Measurements from ENCODE around the gene AARS1. TPM values are rescaled to one million over a fixed set of nuclear protein-coding genes. Genes with fewer than 3 reads are reported as not detected.
A peak's percentile ranks its signal among the peaks of the same experiment; 100 is the strongest.

AARS1 gene
- total and polyA plus RNA-seq, 2 experiments from 2014 or later = 73.8 to 79.5 TPM

DNA sequence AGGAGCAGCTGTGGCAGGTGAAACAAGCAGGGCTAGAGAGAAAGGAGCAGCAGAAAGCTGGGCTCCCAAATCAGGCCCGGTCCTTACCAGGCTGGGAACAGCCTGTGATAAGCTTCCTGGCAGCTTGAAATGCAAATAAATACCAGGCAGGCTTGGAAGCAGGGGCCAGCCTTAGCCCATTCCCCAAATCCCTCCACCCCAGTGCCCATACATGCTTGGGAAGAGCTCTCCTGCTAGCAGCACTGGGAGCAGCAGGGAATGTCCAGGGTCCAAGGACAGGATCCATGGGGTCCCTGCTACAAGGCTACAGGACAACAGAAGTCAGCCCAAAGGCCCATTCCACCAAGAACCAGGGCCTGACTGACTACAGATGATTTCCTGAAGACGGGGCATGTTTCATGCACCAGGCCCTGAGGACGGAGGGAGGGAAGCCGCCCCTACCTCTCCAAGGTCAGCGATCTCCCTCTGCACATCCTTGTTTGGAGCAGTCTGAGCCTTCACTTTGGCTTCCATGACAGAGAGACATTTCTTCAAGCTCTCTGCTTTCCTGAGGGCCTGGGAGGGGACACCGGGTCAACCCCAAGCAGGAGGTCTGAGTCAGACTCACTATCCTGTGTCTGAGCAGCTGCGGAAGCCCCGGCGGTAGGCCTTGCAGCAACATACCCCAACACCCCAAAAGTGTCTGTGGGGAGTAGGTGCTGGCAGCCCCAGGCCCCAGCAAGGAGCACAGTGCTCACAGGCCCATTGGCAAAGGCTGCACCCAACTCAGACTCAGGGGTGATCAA lies 34.9 kb downstream of the AARS1 start:
- WGBS (ENCODE audit: low lambda C conversion rate, missing lambda C conversion rate) = 97% methylated on average over 9 of the region's 9 CpGs
- no peak overlapping the region for H3K4me2 ChIP-seq
- H3K36me3 ChIP-seq (replicated peaks; ENCODE audit: insufficient read depth, low read depth) = no peaks in the 10 kb centered on the region
- H3K9me3 ChIP-seq (ENCODE audit: low read depth) = no peaks in the 10 kb centered on the region
- H3K27ac ChIP-seq = no peak overlapping the region
- no peak for DNase-seq (ENCODE audit: low spot score)
- H4K20me1 ChIP-seq (ENCODE audit: insufficient read depth, poor library complexity, severe bottlenecking) = peaks cover 22% of the 10 kb centered on the region
- H2AFZ ChIP-seq = no peak overlapping the region
- H3K9me2 ChIP-seq (replicated peaks; ENCODE audit: insufficient read depth) = no peaks in the 10 kb centered on the region
- TF ChIP-seq EZH2 (IDR thresholded peaks at IDR 0.05; ENCODE audit: borderline replicate concordance) (no peak), EZH2phosphoT487 (IDR thresholded peaks at IDR 0.05; ENCODE audit: low read depth, severe bottlenecking, unreplicated experiment) (no peak)
- TF ChIP-seq, protein P1, sequence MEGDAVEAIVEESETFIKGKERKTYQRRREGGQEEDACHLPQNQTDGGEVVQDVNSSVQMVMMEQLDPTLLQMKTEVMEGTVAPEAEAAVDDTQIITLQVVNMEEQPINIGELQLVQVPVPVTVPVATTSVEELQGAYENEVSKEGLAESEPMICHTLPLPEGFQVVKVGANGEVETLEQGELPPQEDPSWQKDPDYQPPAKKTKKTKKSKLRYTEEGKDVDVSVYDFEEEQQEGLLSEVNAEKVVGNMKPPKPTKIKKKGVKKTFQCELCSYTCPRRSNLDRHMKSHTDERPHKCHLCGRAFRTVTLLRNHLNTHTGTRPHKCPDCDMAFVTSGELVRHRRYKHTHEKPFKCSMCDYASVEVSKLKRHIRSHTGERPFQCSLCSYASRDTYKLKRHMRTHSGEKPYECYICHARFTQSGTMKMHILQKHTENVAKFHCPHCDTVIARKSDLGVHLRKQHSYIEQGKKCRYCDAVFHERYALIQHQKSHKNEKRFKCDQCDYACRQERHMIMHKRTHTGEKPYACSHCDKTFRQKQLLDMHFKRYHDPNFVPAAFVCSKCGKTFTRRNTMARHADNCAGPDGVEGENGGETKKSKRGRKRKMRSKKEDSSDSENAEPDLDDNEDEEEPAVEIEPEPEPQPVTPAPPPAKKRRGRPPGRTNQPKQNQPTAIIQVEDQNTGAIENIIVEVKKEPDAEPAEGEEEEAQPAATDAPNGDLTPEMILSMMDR (IDR thresholded peaks at IDR 0.05; ENCODE audit: poor library complexity) = no peak
- no peak overlapping the region for H3K4me3 ChIP-seq
- H3K4me1 ChIP-seq (ENCODE audit: insufficient read depth) = peaks cover 14% of the 10 kb centered on the region
- no peaks in the 10 kb centered on the region for H3K27me3 ChIP-seq
- H3K79me2 ChIP-seq = peaks cover 16% of the 10 kb centered on the region

DNA sequence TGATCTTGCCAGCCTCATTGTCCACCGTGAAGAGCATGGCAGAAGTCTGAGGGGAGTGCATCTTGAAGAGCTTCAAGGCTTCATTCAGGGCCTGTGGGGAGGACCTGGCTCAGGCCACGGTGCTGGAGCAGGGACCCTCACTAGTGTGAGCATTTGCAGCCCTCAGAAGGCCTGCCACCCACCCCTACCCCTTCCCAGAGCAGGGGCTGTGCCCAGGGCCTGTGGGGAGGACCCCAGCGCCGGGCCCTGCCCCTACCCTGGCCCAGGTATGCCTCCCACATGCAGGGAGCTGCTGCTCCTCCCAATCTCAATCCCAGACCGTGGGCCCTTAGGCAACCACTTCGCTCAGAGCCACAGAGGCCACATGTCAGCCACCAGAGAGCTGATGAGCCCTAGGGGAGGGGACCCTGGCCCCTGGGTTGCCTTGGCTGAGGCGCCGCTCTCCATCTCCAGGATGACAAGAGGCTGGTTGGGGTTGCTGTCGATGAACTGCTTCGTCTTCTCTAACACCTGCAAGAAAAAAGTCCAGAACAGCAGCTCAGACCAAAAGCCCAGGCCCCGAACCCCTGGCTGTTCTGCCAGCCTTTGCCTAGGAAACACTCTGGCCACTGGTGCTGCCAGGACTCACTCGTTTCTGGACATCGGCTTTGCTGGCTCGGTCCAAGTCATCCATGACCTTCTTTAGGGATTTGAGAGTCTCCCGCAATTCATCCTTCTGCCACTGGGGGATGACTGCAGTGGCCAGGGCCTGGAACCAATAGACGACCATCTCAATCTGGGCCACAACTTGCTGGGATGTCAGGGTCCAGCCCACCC lies 35.8 kb downstream of the AARS1 start:
- Histone ChIP-seq H3K9me3 (ENCODE audit: low read depth) (no peaks in the 10 kb centered on the region), H3K27me3 (no peaks in the 10 kb centered on the region), H3K4me3 (no peak overlapping the region), H4K20me1 (ENCODE audit: insufficient read depth, poor library complexity, severe bottlenecking) (peaks cover 27% of the 10 kb centered on the region), H3K4me1 (ENCODE audit: insufficient read depth) (peaks cover 15% of the 10 kb centered on the region), H3K79me2 (peaks cover 23% of the 10 kb centered on the region), H3K27ac (no peak overlapping the region), H3K9me2 (replicated peaks; ENCODE audit: insufficient read depth) (no peaks in the 10 kb centered on the region), H3K4me2 (no peak overlapping the region), H3K36me3 (replicated peaks; ENCODE audit: insufficient read depth, low read depth) (no peaks in the 10 kb centered on the region), H2AFZ (no peak overlapping the region)
- WGBS (ENCODE audit: low lambda C conversion rate, missing lambda C conversion rate) = 89% methylated on average over 16 of the region's 16 CpGs
- no peak for TF ChIP-seq EZH2phosphoT487 (IDR thresholded peaks at IDR 0.05; ENCODE audit: low read depth, severe bottlenecking, unreplicated experiment)
- TF ChIP-seq, protein P1 (IDR thresholded peaks at IDR 0.05; ENCODE audit: poor library complexity) = peak; percentile 33
- DNase-seq (ENCODE audit: low spot score) = peak; percentile 56

DNA sequence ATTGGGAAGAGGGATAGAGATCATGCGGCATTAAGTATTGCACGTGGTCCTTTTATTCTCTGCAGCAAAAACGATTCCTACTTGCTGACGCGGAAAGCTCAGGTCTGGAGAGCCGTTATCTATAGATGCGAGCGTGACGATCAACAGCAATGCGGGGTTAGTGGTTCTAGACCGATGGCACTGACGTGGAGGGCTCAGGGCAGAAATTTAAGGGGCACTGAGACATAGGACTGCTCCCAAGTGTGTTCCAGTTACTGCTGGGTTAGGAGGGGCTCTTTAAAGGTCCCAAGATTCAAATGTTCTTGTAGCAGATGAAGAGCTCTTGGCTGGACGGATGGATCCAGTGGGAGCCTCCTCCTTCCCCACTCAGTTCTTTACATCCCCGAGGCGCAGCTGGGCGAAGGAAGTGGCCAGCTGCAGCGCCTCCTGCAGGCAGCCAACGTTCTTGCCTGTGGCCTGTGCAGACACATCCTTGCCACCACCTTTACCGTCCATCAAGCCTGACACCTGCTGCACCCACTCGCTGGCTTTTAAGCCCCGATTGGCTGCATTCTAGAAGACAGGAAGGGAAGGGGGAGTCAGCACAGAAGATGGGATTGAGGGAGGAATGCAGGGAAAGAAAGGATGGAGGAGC lies 36.8 kb downstream of the AARS1 start:
- H3K9me2 ChIP-seq (replicated peaks; ENCODE audit: insufficient read depth) = no peaks in the 10 kb centered on the region
- H3K79me2 ChIP-seq = peaks cover 32% of the 10 kb centered on the region
- no peak overlapping the region for H2AFZ ChIP-seq
- H3K36me3 ChIP-seq (replicated peaks; ENCODE audit: insufficient read depth, low read depth) = no peaks in the 10 kb centered on the region
- no peaks in the 10 kb centered on the region for H3K9me3 ChIP-seq (ENCODE audit: low read depth)
- no peak overlapping the region for H3K4me3 ChIP-seq
- peaks cover 30% of the 10 kb centered on the region for H4K20me1 ChIP-seq (ENCODE audit: insufficient read depth, poor library complexity, severe bottlenecking)
- no peak overlapping the region for H3K4me2 ChIP-seq
- TF ChIP-seq EZH2 (IDR thresholded peaks at IDR 0.05; ENCODE audit: borderline replicate concordance) = no peak
- TF ChIP-seq, protein P1 (IDR thresholded peaks at IDR 0.05; ENCODE audit: poor library complexity) = peak; percentile 35
- no peak for TF ChIP-seq EZH2phosphoT487 (IDR thresholded peaks at IDR 0.05; ENCODE audit: low read depth, severe bottlenecking, unreplicated experiment)
- H3K4me1 ChIP-seq (ENCODE audit: insufficient read depth) = peaks cover 15% of the 10 kb centered on the region
- no peaks in the 10 kb centered on the region for H3K27me3 ChIP-seq
- no peak for DNase-seq (ENCODE audit: low spot score)
- WGBS (ENCODE audit: low lambda C conversion rate, missing lambda C conversion rate) = 87% methylated on average over 21 of the region's 21 CpGs
- no peak overlapping the region for H3K27ac ChIP-seq

Measured in hepatocyte (in vitro differentiated cells).